GM19328 (cell line): ENCODE measurements around the gene ZNF76.

Source experiments
- ATAC-seq: cut with Tn5 transposase; IDR thresholded peaks from one replicate; pipeline ENCODE4 v1.9.1; 2021; ENCODE audit warnings: mild to moderate bottlenecking, moderate library complexity; ENCODE audit not compliant: unreplicated experiment

ZNF76 gene

GRCh38 chr6:35236223-35236622, 23.3 kb upstream of the ZNF76 start:
- no peak for ATAC-seq

- no peak for ATAC-seq
Measured at GRCh38 chr6:35237476-35237875, 22.1 kb upstream of the ZNF76 start.

- ATAC-seq: no peak
Measured at GRCh38 chr6:35238843-35239289, 20.7 kb upstream of the ZNF76 start.

- ATAC-seq: no peak
Measured at GRCh38 chr6:35239581-35239980, 20.0 kb upstream of the ZNF76 start.

- ATAC-seq: no peak
Measured at GRCh38 chr6:35240838-35241801, 18.4 kb upstream of the ZNF76 start.

GRCh38 chr6:35242486-35242885, 17.0 kb upstream of the ZNF76 start:
- ATAC-seq: no peak

- no peak for ATAC-seq
Measured at GRCh38 chr6:35242906-35243305, 16.6 kb upstream of the ZNF76 start.

GRCh38 chr6:35243386-35243958, 16.1 kb upstream of the ZNF76 start:
- ATAC-seq: no peak

GRCh38 chr6:35244551-35244950, 15.0 kb upstream of the ZNF76 start:
- no peak for ATAC-seq

GRCh38 chr6:35247642-35248231, 11.8 kb upstream of the ZNF76 start:
- ATAC-seq: no peak

GRCh38 chr6:35248300-35248699, 11.2 kb upstream of the ZNF76 start:
- no peak for ATAC-seq

- no peak for ATAC-seq
Measured at GRCh38 chr6:35248965-35249364, 10.6 kb upstream of the ZNF76 start.

- no peak for ATAC-seq
Measured at GRCh38 chr6:35251949-35252348, 7.6 kb upstream of the ZNF76 start.

GRCh38 chr6:35253249-35253648, 6.3 kb upstream of the ZNF76 start:
- ATAC-seq: no peak

GRCh38 chr6:35258336-35258735, 1.2 kb upstream of the ZNF76 start:
- no peak for ATAC-seq

GRCh38 chr6:35258858-35259193, 709 bp upstream of the ZNF76 start:
- ATAC-seq: peak; percentile 7

- peak; percentile 24 for ATAC-seq
Measured at GRCh38 chr6:35259948-35260590, 534 bp downstream of the ZNF76 start.

- no peak for ATAC-seq
Measured at GRCh38 chr6:35260591-35261570, 1.3 kb downstream of the ZNF76 start.

- ATAC-seq: no peak
Measured at GRCh38 chr6:35262596-35262995, 3.1 kb downstream of the ZNF76 start.

GRCh38 chr6:35264550-35265274, 5.2 kb downstream of the ZNF76 start:
- ATAC-seq: no peak
